ENCODE results near the gene SORCS2.

DNA sequence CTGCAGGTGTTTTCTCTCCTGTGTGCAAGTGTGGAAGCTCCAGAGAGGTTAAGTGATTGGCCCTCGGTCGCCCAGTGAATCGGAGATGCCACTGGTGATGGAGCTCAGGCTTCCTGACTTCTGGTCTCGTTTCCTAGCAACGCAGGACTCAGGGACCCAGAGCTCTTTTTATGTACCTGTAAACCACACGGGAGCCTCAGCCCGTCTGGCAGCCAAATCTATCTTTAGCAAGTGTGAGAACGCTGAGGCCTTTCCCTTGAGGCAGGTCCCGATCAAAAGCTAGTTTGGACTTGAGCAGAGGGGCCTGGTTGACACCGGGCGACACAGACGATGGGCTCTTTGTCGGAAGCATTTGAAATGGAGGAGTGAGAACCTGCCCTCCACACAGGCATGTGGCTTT lies 116.8 kb downstream of the SORCS2 start:
- TF ChIP-seq, protein P1, sequence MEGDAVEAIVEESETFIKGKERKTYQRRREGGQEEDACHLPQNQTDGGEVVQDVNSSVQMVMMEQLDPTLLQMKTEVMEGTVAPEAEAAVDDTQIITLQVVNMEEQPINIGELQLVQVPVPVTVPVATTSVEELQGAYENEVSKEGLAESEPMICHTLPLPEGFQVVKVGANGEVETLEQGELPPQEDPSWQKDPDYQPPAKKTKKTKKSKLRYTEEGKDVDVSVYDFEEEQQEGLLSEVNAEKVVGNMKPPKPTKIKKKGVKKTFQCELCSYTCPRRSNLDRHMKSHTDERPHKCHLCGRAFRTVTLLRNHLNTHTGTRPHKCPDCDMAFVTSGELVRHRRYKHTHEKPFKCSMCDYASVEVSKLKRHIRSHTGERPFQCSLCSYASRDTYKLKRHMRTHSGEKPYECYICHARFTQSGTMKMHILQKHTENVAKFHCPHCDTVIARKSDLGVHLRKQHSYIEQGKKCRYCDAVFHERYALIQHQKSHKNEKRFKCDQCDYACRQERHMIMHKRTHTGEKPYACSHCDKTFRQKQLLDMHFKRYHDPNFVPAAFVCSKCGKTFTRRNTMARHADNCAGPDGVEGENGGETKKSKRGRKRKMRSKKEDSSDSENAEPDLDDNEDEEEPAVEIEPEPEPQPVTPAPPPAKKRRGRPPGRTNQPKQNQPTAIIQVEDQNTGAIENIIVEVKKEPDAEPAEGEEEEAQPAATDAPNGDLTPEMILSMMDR (IDR thresholded peaks at IDR 0.05; ENCODE audit: insufficient read depth, low read depth, low read length) = no peak
- TF ChIP-seq EZH2 (IDR thresholded peaks at IDR 0.05; ENCODE audit: insufficient read depth, low read length) = no peak

All from astrocyte (in vitro differentiated cells and primary cell).